ENCODE measurements around the gene CST9. TPM values are rescaled to one million over a fixed set of nuclear protein-coding genes. Genes with fewer than 3 reads are reported as not detected.

CST9 gene
- total and polyA plus RNA-seq, 10 of the 15 experiments (the other 5 are each of a cell fraction or from before 2014, with no cell fraction given) = not detected

- H3K27ac ChIP-seq (ENCODE audit: control insufficient read depth, insufficient read depth) = no peak overlapping the region
- H3K9me3 ChIP-seq (replicated peaks; ENCODE audit: control insufficient read depth, insufficient read depth, low read length) = no peaks in the 10 kb centered on the region
- H3K9ac ChIP-seq (ENCODE audit: control insufficient read depth, insufficient read depth, low read length) = no peak overlapping the region
- no peaks in the 10 kb centered on the region for H3K4me1 ChIP-seq (ENCODE audit: control insufficient read depth, insufficient read depth, low read length)
- H2AFZ ChIP-seq (ENCODE audit: control insufficient read depth, low read depth, low read length) = no peak overlapping the region
- intact Hi-C loops (cut with micrococcal nuclease; ENCODE audit: unreplicated experiment) (no loop called here), in situ Hi-C loops (cut with MboI) (no loop called here)
- no peak overlapping the region for H3K4me3 ChIP-seq
- RAD21 ChIA-PET (ENCODE audit: unreplicated experiment) = no interaction called here
- no peaks in the 10 kb centered on the region for H3K79me2 ChIP-seq (ENCODE audit: control insufficient read depth, insufficient read depth, low read length)
- no peak for ATAC-seq
- no peak for FAIRE-seq
- POLR2A ChIA-PET = no interaction called here
- DNase-seq (ENCODE audit: low read depth, low spot score) = no peak
- BruUV-seq (replicated peaks) = no TSS peak
- no peak overlapping the region for H3K4me2 ChIP-seq (ENCODE audit: control insufficient read depth, insufficient read depth)
- SMC1A ChIA-PET (ENCODE audit: uncharacterized antibody, unreplicated experiment) = no interaction called here
- CTCF ChIA-PET = no interaction called here
- H3K36me3 ChIP-seq (ENCODE audit: control insufficient read depth in 2 of 2, insufficient read depth in 2 of 2, low read length in 1 of 2) = no peaks in the 10 kb centered on the region
- peaks cover 0 to 4% of the 10 kb centered on the region in 2 experiments; a peak in 2 of 4 replicates for H3K27me3 ChIP-seq (replicated peaks in 1 of 2; ENCODE audit: control insufficient read depth in 2 of 2, insufficient read depth in 2 of 2, low read length in 1 of 2)
- H4K20me1 ChIP-seq (ENCODE audit: control insufficient read depth, insufficient read depth) = no peaks in the 10 kb centered on the region
- TF ChIP-seq CHD1 (IDR thresholded peaks at IDR 0.05; ENCODE audit: low read depth, low read length) (no peak), IKZF2 (IDR thresholded peaks at IDR 0.05) (no peak), NR2F1 (conservative IDR thresholded peaks at IDR 0.05) (no peak), BACH1 (IDR thresholded peaks at IDR 0.05; ENCODE audit: borderline replicate concordance) (no peak), SREBF2 (IDR thresholded peaks at IDR 0.05; ENCODE audit: low read length) (no peak), CEBPZ (IDR thresholded peaks at IDR 0.05; ENCODE audit: low read depth, low read length) (no peak), NBN (IDR thresholded peaks at IDR 0.05) (no peak), BRCA1 (IDR thresholded peaks at IDR 0.05; ENCODE audit: low read depth, low read length) (no peak), RB1 (IDR thresholded peaks at IDR 0.05; ENCODE audit: borderline replicate concordance) (no peak), HSF1 (IDR thresholded peaks at IDR 0.05; ENCODE audit: low read depth, low read length) (no peak), ZNF274 (IDR thresholded peaks at IDR 0.05; ENCODE audit: insufficient read depth, insufficient read length) (no peak), CREB1 (IDR thresholded peaks at IDR 0.05; ENCODE audit: low read depth) (no peak)
- TF ChIP-seq, protein P1, sequence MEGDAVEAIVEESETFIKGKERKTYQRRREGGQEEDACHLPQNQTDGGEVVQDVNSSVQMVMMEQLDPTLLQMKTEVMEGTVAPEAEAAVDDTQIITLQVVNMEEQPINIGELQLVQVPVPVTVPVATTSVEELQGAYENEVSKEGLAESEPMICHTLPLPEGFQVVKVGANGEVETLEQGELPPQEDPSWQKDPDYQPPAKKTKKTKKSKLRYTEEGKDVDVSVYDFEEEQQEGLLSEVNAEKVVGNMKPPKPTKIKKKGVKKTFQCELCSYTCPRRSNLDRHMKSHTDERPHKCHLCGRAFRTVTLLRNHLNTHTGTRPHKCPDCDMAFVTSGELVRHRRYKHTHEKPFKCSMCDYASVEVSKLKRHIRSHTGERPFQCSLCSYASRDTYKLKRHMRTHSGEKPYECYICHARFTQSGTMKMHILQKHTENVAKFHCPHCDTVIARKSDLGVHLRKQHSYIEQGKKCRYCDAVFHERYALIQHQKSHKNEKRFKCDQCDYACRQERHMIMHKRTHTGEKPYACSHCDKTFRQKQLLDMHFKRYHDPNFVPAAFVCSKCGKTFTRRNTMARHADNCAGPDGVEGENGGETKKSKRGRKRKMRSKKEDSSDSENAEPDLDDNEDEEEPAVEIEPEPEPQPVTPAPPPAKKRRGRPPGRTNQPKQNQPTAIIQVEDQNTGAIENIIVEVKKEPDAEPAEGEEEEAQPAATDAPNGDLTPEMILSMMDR (IDR thresholded peaks at IDR 0.05 in 2 of 3, conservative IDR thresholded peaks at IDR 0.05 in 1 of 3; ENCODE audit: control insufficient read depth in 2 of 3, extremely low read depth in 1 of 3, insufficient read depth in 1 of 3, low read depth in 3 of 3, low read length in 3 of 3) = no peak
- TF ChIP-seq, protein P2, sequence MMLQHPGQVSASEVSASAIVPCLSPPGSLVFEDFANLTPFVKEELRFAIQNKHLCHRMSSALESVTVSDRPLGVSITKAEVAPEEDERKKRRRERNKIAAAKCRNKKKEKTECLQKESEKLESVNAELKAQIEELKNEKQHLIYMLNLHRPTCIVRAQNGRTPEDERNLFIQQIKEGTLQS (IDR thresholded peaks at IDR 0.05; ENCODE audit: borderline replicate concordance, extremely low read depth, low read depth, low read length) = no peak
- TF ChIP-seq, protein P3, sequence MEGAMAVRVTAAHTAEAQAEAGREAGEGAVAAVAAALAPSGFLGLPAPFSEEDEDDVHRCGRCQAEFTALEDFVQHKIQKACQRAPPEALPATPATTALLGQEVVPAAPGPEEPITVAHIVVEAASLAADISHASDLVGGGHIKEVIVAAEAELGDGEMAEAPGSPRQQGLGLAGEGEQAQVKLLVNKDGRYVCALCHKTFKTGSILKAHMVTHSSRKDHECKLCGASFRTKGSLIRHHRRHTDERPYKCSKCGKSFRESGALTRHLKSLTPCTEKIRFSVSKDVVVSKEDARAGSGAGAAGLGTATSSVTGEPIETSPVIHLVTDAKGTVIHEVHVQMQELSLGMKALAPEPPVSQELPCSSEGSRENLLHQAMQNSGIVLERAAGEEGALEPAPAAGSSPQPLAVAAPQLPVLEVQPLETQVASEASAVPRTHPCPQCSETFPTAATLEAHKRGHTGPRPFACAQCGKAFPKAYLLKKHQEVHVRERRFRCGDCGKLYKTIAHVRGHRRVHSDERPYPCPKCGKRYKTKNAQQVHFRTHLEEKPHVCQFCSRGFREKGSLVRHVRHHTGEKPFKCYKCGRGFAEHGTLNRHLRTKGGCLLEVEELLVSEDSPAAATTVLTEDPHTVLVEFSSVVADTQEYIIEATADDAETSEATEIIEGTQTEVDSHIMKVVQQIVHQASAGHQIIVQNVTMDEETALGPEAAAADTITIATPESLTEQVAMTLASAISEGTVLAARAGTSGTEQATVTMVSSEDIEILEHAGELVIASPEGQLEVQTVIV (IDR thresholded peaks at IDR 0.05; ENCODE audit: borderline replicate concordance, partially characterized antibody) = no peak
Measured at GRCh38 chr20:23583526-23583925, 22.2 kb downstream of the CST9 start.
